Measurements from ENCODE around the gene IFNE.

GRCh38 chr9:21432672-21433425 lies 49.3 kb downstream of the IFNE start:
- TF ChIP-seq CTCF (IDR thresholded peaks at IDR 0.05) (no peak), EHMT2 (IDR thresholded peaks at IDR 0.05; ENCODE audit: low read depth) (no peak), USF2 (IDR thresholded peaks at IDR 0.05) (no peak), HMGXB4 (CRISPR knock-in tag; IDR thresholded peaks at IDR 0.05; ENCODE audit: borderline replicate concordance) (no peak), BHLHE40 (IDR thresholded peaks at IDR 0.05; ENCODE audit: low read depth, low read length) (no peak), RAD21 (conservative IDR thresholded peaks at IDR 0.05 in 1 of 2, IDR thresholded peaks at IDR 0.05 in 1 of 2) (no peak), CHD4 (IDR thresholded peaks at IDR 0.05; ENCODE audit: borderline replicate concordance) (no peak), CBX8 (IDR thresholded peaks at IDR 0.05) (no peak), REST (IDR thresholded peaks at IDR 0.05) (no peak), SMC3 (IDR thresholded peaks at IDR 0.05) (no peak), ELK1 (IDR thresholded peaks at IDR 0.05; ENCODE audit: low read depth, low read length) (no peak), POLR2A (IDR thresholded peaks at IDR 0.05; ENCODE audit: low read length) (no peak), RFX5 (IDR thresholded peaks at IDR 0.05) (no peak)
